Measurements from ENCODE around the gene MRPL44. TPM values are rescaled to one million over a fixed set of nuclear protein-coding genes. Genes with fewer than 3 reads are reported as not detected.

The MRPL44 gene
- total RNA-seq, 1 donor from 2014 or later, result 32.6 TPM

GRCh38 chr2:223976635-223977226 lies 19.5 kb downstream of the MRPL44 start:
- no peaks in the 10 kb centered on the region for H3K27me3 ChIP-seq (ENCODE audit: insufficient read depth, low read length)
- H3K27me3 Mint-ChIP-seq (ENCODE audit: low read depth, unreplicated experiment), result no peaks in the 10 kb centered on the region
- no peak overlapping the region for H2AFZ ChIP-seq (ENCODE audit: low read depth, low read length)
- H3K36me3 ChIP-seq (ENCODE audit: insufficient read depth, low read length), result peaks cover 10% of the 10 kb centered on the region
- no peaks in the 10 kb centered on the region for H3K9me3 ChIP-seq (ENCODE audit: insufficient read depth, low read depth, low read length)
- H3K79me2 ChIP-seq (ENCODE audit: insufficient read depth, low read length), result no peaks in the 10 kb centered on the region
- H3K4me3 ChIP-seq (ENCODE audit: insufficient read depth, low read depth, low read length), result no peak overlapping the region
- no peak for TF ChIP-seq CTCF (IDR thresholded peaks at IDR 0.05; ENCODE audit: insufficient read depth, low read depth, low read length)
- TF ChIP-seq EZH2 (IDR thresholded peaks at IDR 0.05; ENCODE audit: insufficient read depth, low read length), result no peak
- peaks cover 20% of the 10 kb centered on the region for H3K4me1 Mint-ChIP-seq (ENCODE audit: low read depth, unreplicated experiment)
- H3K9ac ChIP-seq (ENCODE audit: low read length), result no peak overlapping the region
- H3K4me1 ChIP-seq (ENCODE audit: insufficient read depth, low read length), result peaks cover 5% of the 10 kb centered on the region
- peak overlapping the region; percentile 15 for H3K4me2 ChIP-seq (ENCODE audit: low read length)
- DNase-seq (ENCODE audit: low read depth) (peak; percentile 84), FAIRE-seq (peak; percentile 60)
- H3K27ac ChIP-seq (ENCODE audit: low read depth, low read length), result peak overlapping the region; percentile 34
- peaks cover 10% of the 10 kb centered on the region for H3K36me3 Mint-ChIP-seq (ENCODE audit: low read depth, unreplicated experiment)
- H3K27ac Mint-ChIP-seq (ENCODE audit: unreplicated experiment), result no peak overlapping the region
- H4K20me1 ChIP-seq (ENCODE audit: insufficient read depth, low read length), result no peaks in the 10 kb centered on the region
- H3K9me3 Mint-ChIP-seq (ENCODE audit: unreplicated experiment), result no peaks in the 10 kb centered on the region
- H3K4me3 Mint-ChIP-seq (ENCODE audit: unreplicated experiment), result no peak overlapping the region

- no peak overlapping the region for H3K4me2 ChIP-seq (ENCODE audit: low read length)
- H3K4me1 ChIP-seq (ENCODE audit: insufficient read depth, low read length), result peaks cover 5% of the 10 kb centered on the region
- TF ChIP-seq CTCF (IDR thresholded peaks at IDR 0.05; ENCODE audit: insufficient read depth, low read depth, low read length) (no peak), EZH2 (IDR thresholded peaks at IDR 0.05; ENCODE audit: insufficient read depth, low read length) (no peak)
- H3K9me3 ChIP-seq (ENCODE audit: insufficient read depth, low read depth, low read length), result no peaks in the 10 kb centered on the region
- FAIRE-seq, result no peak
- no peak overlapping the region for H3K27ac Mint-ChIP-seq (ENCODE audit: unreplicated experiment)
- H4K20me1 ChIP-seq (ENCODE audit: insufficient read depth, low read length), result no peaks in the 10 kb centered on the region
- no peaks in the 10 kb centered on the region for H3K9me3 Mint-ChIP-seq (ENCODE audit: unreplicated experiment)
- no peak overlapping the region for H2AFZ ChIP-seq (ENCODE audit: low read depth, low read length)
- no peak overlapping the region for H3K27ac ChIP-seq (ENCODE audit: low read depth, low read length)
- peaks cover 10% of the 10 kb centered on the region for H3K36me3 Mint-ChIP-seq (ENCODE audit: low read depth, unreplicated experiment)
- H3K9ac ChIP-seq (ENCODE audit: low read length), result no peak overlapping the region
- no peaks in the 10 kb centered on the region for H3K27me3 ChIP-seq (ENCODE audit: insufficient read depth, low read length)
- peaks cover 20% of the 10 kb centered on the region for H3K4me1 Mint-ChIP-seq (ENCODE audit: low read depth, unreplicated experiment)
- H3K4me3 Mint-ChIP-seq (ENCODE audit: unreplicated experiment), result no peak overlapping the region
- H3K79me2 ChIP-seq (ENCODE audit: insufficient read depth, low read length), result no peaks in the 10 kb centered on the region
- no peak overlapping the region for H3K4me3 ChIP-seq (ENCODE audit: insufficient read depth, low read depth, low read length)
- H3K36me3 ChIP-seq (ENCODE audit: insufficient read depth, low read length), result peaks cover 10% of the 10 kb centered on the region
- no peaks in the 10 kb centered on the region for H3K27me3 Mint-ChIP-seq (ENCODE audit: low read depth, unreplicated experiment)
- no peak for DNase-seq (ENCODE audit: low read depth)
These were observed 21.2 kb downstream of the MRPL44 start for GRCh38 chr2:223978451-223978850.

GRCh38 chr2:223979730-223980396 lies 22.6 kb downstream of the MRPL44 start:
- no peaks in the 10 kb centered on the region for H3K9me3 ChIP-seq (ENCODE audit: insufficient read depth, low read depth, low read length)
- TF ChIP-seq EZH2 (IDR thresholded peaks at IDR 0.05; ENCODE audit: insufficient read depth, low read length), result no peak
- no peak for TF ChIP-seq CTCF (IDR thresholded peaks at IDR 0.05; ENCODE audit: insufficient read depth, low read depth, low read length)
- Mint-ChIP-seq H3K27ac (ENCODE audit: unreplicated experiment) (peak overlapping the region; percentile 34), H3K36me3 (ENCODE audit: low read depth, unreplicated experiment) (peaks cover 16% of the 10 kb centered on the region), H3K4me3 (ENCODE audit: unreplicated experiment) (peak overlapping the region; percentile 27), H3K4me1 (ENCODE audit: low read depth, unreplicated experiment) (peaks cover 20% of the 10 kb centered on the region), H3K9me3 (ENCODE audit: unreplicated experiment) (no peaks in the 10 kb centered on the region), H3K27me3 (ENCODE audit: low read depth, unreplicated experiment) (no peaks in the 10 kb centered on the region)
- no peaks in the 10 kb centered on the region for H3K79me2 ChIP-seq (ENCODE audit: insufficient read depth, low read length)
- no peak overlapping the region for H3K4me2 ChIP-seq (ENCODE audit: low read length)
- peaks cover 5% of the 10 kb centered on the region for H3K4me1 ChIP-seq (ENCODE audit: insufficient read depth, low read length)
- DNase-seq (ENCODE audit: low read depth) (peak; percentile 56), FAIRE-seq (no peak)
- no peaks in the 10 kb centered on the region for H4K20me1 ChIP-seq (ENCODE audit: insufficient read depth, low read length)
- peaks cover 11% of the 10 kb centered on the region for H3K36me3 ChIP-seq (ENCODE audit: insufficient read depth, low read length)
- no peak overlapping the region for H3K27ac ChIP-seq (ENCODE audit: low read depth, low read length)
- no peak overlapping the region for H3K4me3 ChIP-seq (ENCODE audit: insufficient read depth, low read depth, low read length)
- no peak overlapping the region for H3K9ac ChIP-seq (ENCODE audit: low read length)
- no peak overlapping the region for H2AFZ ChIP-seq (ENCODE audit: low read depth, low read length)
- no peaks in the 10 kb centered on the region for H3K27me3 ChIP-seq (ENCODE audit: insufficient read depth, low read length)

Measured in astrocyte (in vitro differentiated cells and primary cell).